Sigmoid colon (tissue), 4 donors: Measurements from ENCODE around the gene CLIC6.

ENCODE experiments used
- EP300 ChIP-seq, 4 donors: sonication (generic); formaldehyde crosslinking; IDR thresholded peaks; one replicate each; pipeline ENCODE4 v1.6.1; 2017; ENCODE audit warnings: antibody characterized with exemption in 4 of 4
- POLR2A ChIP-seq, 2 donors: fragments of 450-650 bp; IDR thresholded peaks; one replicate each; pipeline ENCODE4 v1.6.1; 2016; ENCODE audit warnings: antibody characterized with exemption in 2 of 2, mild to moderate bottlenecking in 2 of 2, moderate library complexity in 2 of 2
- POLR2AphosphoS5 ChIP-seq, 4 donors: sonication (generic); formaldehyde crosslinking; IDR thresholded peaks; one replicate each; pipeline ENCODE4 v1.6.1; 2017; ENCODE audit warnings: antibody characterized with exemption in 4 of 4
- TF ChIP-seq, protein P1 (sequence below), 4 experiments: fragments of 450-650 bp in 3 of 4; fragments of 200-600 bp in 1 of 4; IDR thresholded peaks; one replicate each; pipeline ENCODE4 v1.5.1; 2016 to 2019; ENCODE audit warnings: antibody characterized with exemption in 4 of 4, mild to moderate bottlenecking in 3 of 4, moderate library complexity in 2 of 4

DNA sequence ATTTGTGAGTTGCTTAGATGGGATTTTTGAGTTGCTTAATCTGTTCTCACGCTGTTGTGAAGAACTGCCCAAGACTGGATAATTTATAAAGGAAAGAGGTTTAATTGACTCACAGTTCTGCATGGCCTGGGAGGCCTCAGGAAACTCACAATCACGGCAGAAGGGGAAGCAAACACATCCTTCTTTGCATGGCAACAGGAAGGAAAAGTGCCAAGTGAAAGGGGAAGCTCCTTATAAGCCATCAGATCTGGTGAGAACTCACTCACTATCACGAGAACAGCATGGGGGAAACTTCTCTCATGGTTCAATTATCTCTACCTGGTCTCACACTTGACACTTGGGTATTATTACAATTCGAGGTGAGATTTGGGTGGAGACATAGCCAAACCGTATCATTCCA lies 10.3 kb downstream of the CLIC6 start:
- TF ChIP-seq, protein P1, sequence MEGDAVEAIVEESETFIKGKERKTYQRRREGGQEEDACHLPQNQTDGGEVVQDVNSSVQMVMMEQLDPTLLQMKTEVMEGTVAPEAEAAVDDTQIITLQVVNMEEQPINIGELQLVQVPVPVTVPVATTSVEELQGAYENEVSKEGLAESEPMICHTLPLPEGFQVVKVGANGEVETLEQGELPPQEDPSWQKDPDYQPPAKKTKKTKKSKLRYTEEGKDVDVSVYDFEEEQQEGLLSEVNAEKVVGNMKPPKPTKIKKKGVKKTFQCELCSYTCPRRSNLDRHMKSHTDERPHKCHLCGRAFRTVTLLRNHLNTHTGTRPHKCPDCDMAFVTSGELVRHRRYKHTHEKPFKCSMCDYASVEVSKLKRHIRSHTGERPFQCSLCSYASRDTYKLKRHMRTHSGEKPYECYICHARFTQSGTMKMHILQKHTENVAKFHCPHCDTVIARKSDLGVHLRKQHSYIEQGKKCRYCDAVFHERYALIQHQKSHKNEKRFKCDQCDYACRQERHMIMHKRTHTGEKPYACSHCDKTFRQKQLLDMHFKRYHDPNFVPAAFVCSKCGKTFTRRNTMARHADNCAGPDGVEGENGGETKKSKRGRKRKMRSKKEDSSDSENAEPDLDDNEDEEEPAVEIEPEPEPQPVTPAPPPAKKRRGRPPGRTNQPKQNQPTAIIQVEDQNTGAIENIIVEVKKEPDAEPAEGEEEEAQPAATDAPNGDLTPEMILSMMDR (IDR thresholded peaks at IDR 0.05) = no peak
- TF ChIP-seq POLR2AphosphoS5 (IDR thresholded peaks at IDR 0.05) (no peak), POLR2A (IDR thresholded peaks at IDR 0.05) (no peak), EP300 (IDR thresholded peaks at IDR 0.05) (no peak)
